Pancreas (tissue), 10 donors: ENCODE results near the gene RIC8B. TPM values are rescaled to one million over a fixed set of nuclear protein-coding genes. Genes with fewer than 3 reads are reported as not detected.

Experiments
- ATAC-seq, 4 donors: fragments of 200-7000 bp; cut with Tn5 transposase; one replicate each; pipeline versions ENCODE4 v1.8.0 to v1.9.1; 2020; ENCODE audit warnings: mild to moderate bottlenecking in 4 of 4, moderate library complexity in 4 of 4
- DNase-seq, 6 donors: peaks; one replicate each; pipeline ENCODE4 v3.0.0-alpha.2; 2020
- FAIRE-seq: peaks from 2 replicates; lab custom pipeline; 2012; peaks lifted over from hg19 to GRCh38; lab: Jason Lieb, UNC
- H3K27ac ChIP-seq, 4 donors: fragments of 200-600 bp; sonication (generic); 1 replicate in 3 of 4; 2 replicates in 1 of 4; pipeline versions ENCODE4 v1.5.0 to v1.8.0; 2020
- H3K27me3 ChIP-seq, 4 donors: fragments of 200-600 bp; one replicate each; pipeline ENCODE4 v1.8.0; 2021
- H3K36me3 ChIP-seq, 3 donors: fragments of 200-600 bp; sonication (generic) in 1 of 3; one replicate each; pipeline versions ENCODE4 v1.5.0 to v1.8.0; 2020 to 2021
- H3K4me1 ChIP-seq, 3 donors: fragments of 200-600 bp; one replicate each; pipeline ENCODE4 v1.8.0; 2021
- H3K4me3 ChIP-seq, 4 donors: fragments of 200-600 bp; sonication (generic) in 2 of 4; one replicate each; pipeline versions ENCODE4 v1.5.0 to v1.8.0; 2020 to 2021
- H3K9me3 ChIP-seq, 4 donors: fragments of 200-600 bp; one replicate each; pipeline ENCODE4 v1.8.0; 2021
- WGBS, 2 donors: extraction: QIAGEN DNeasy Blood & Tissue Kit; methylation state at CpG; one replicate each; pipeline ENCODE4 v1.1.7; 2013; 5-methylcytosine and 5-hydroxymethylcytosine counted together
- intact Hi-C, 3 donors: fragments of 100-400 bp; cut with DNase I; formaldehyde crosslinking; loops; one replicate each; pipeline versions ENCODE4 v1.11.1 to v1.14.2; 2022
- polyA plus RNA-seq, 2 donors: library from polyadenylated mRNA; stranded (reverse); fragments of 200-250 nt; gene quantifications; one replicate each; pipeline ENCODE4 v1.2.3, GENCODE V29; 2013
- total RNA-seq, 6 donors: library from RNA; stranded (reverse); fragmentation: NEBNext Ultra II Directional in 4 of 6; extraction: Animal tissue kit (Norgen Biotek cat#: 25700) in 4 of 6; gene quantifications; one replicate each; pipeline versions ENCODE4 v1.2.1 to v1.2.4, GENCODE V29; 2021 to 2023
- TF ChIP-seq, protein P1 (sequence below), 4 donors: fragments of 200-600 bp; sonication (generic) in 3 of 4; IDR thresholded peaks; one replicate each; pipeline versions ENCODE4 v1.5.0 to v1.8.0; 2021; ENCODE audit warnings: antibody characterized with exemption in 4 of 4
- donor health status: healthy with polysubstance abuse.
- donor health status: DM: no; HTN: no; CAD: no; lungs with moderate emphysema.
- donor health status: DM: no; HTN: no; CAD: no.
- donor health status: control.
- donor health status: control.
- donor health status: Bipolar disorder and iron deficiency.
- donor health status: DM: yes; HTN: yes; CAD: no.
- donor health status: DM: no; HTN: no; CAD: no.
- donor health status: DM: no; HTN: no; CAD: no.
- donor health status: DM: yes; HTN: yes; CAD: no.

Gene RIC8B
- total and polyA plus RNA-seq, 8 donors, result 5.3 to 17.5 (median 9.8) TPM

DNA sequence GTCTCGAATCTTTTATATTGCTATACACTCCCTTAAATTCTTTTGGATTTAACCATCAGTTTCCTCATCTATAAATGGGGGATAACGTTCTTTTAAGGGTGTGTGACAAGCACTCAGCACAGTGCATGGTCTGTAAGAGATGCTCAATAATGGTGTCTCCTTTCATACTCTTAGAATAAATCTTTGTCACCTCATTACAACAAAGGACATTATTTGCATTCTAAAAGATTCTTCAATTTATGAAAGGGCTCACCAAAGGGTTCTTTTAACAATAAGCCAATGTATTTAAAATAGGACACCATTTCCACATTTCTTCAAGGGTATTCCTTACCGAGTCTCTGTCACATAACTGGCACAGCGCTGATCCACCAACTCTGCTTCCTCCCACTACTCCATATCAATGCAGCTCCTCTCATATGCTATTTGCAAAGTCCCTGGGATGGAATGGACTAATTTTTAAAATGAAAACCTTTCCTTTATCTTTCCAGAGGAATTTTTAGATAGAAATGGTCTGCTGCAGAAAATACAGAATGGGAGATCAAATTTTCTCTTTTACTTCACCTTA lies 29.2 kb upstream of the RIC8B start:
- no peak for ATAC-seq

DNA sequence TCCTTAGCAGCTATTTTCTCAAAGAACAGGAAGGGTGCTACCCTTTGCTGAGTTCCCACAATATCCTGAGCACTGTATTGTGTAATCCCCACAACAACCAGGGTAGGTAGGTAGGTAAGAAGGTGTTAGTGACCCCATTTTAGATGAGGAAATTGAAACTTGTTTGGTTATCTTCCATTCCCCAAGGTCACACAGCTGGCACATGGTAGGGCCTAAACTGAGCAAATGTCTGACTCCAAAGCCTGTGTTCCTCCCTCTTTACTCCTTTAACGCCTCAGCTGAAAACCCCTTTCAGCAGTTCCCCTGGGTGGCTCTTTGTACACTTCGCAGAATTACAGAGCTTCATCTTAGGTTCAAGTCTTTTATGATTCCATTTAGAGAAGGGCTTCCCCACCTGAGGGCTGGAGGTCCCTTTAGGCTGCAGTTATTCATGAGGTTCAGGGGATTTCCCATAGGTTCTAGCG lies 26.5 kb upstream of the RIC8B start:
- DNase-seq (no peak), ATAC-seq (no peak), FAIRE-seq (no peak)
- Histone ChIP-seq H3K36me3 (no peaks in the 10 kb centered on the region), H3K4me1 (no peaks in the 10 kb centered on the region), H3K9me3 (no peaks in the 10 kb centered on the region), H3K27me3 (no peaks in the 10 kb centered on the region), H3K4me3 (no peak overlapping the region), H3K27ac (no peak overlapping the region)
- intact Hi-C loops, result no loop called here
- WGBS, 2 donors, result 84 to 89% methylated on average over 3 of the region's 3 CpGs
- TF ChIP-seq, protein P1, sequence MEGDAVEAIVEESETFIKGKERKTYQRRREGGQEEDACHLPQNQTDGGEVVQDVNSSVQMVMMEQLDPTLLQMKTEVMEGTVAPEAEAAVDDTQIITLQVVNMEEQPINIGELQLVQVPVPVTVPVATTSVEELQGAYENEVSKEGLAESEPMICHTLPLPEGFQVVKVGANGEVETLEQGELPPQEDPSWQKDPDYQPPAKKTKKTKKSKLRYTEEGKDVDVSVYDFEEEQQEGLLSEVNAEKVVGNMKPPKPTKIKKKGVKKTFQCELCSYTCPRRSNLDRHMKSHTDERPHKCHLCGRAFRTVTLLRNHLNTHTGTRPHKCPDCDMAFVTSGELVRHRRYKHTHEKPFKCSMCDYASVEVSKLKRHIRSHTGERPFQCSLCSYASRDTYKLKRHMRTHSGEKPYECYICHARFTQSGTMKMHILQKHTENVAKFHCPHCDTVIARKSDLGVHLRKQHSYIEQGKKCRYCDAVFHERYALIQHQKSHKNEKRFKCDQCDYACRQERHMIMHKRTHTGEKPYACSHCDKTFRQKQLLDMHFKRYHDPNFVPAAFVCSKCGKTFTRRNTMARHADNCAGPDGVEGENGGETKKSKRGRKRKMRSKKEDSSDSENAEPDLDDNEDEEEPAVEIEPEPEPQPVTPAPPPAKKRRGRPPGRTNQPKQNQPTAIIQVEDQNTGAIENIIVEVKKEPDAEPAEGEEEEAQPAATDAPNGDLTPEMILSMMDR (IDR thresholded peaks at IDR 0.05), result no peak

More for the DNA sequence above, 29.2 kb upstream of the RIC8B start:
- H3K36me3 ChIP-seq, result no peaks in the 10 kb centered on the region
- DNase-seq (no peak), FAIRE-seq (no peak)
- H3K4me1 ChIP-seq, result no peaks in the 10 kb centered on the region
- no peaks in the 10 kb centered on the region for H3K9me3 ChIP-seq
- TF ChIP-seq, protein P1 (IDR thresholded peaks at IDR 0.05), result no peak
- no peak overlapping the region for H3K4me3 ChIP-seq
- intact Hi-C loops, result no loop called here
- no peak overlapping the region for H3K27ac ChIP-seq
- 71 to 78% methylated on average over 4 of the region's 4 CpGs for WGBS, 2 donors
- no peaks in the 10 kb centered on the region for H3K27me3 ChIP-seq

DNA sequence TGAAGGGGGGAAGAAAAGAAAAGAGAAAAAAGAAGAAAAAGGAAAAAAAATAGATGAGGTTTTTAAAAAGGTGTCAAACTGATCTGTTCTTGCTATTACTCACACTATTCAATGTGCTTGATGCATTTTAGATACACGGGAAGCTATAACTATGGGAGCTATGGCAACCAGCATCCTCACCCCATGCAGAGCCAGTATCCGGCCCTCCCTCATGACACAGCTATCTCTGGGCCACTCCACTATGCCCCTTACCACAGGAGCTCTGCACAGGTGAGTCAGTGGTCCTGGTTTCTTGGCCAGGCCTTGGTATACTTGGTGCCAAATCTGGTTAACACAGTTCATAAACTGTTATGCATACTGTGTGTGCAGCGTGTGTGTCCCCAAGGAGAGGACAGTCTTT lies 24.0 kb upstream of the RIC8B start:
- no peak overlapping the region for H3K4me3 ChIP-seq
- no peaks in the 10 kb centered on the region for H3K27me3 ChIP-seq
- H3K36me3 ChIP-seq, result no peaks in the 10 kb centered on the region
- FAIRE-seq (no peak), ATAC-seq (no peak), DNase-seq (no peak)
- no peak overlapping the region for H3K27ac ChIP-seq
- no peaks in the 10 kb centered on the region for H3K4me1 ChIP-seq
- intact Hi-C loops, result no loop called here
- no peaks in the 10 kb centered on the region for H3K9me3 ChIP-seq
- WGBS, 2 donors, result 77 to 79% methylated on average over 3 of the region's 3 CpGs
- TF ChIP-seq, protein P1 (IDR thresholded peaks at IDR 0.05), result no peak

DNA sequence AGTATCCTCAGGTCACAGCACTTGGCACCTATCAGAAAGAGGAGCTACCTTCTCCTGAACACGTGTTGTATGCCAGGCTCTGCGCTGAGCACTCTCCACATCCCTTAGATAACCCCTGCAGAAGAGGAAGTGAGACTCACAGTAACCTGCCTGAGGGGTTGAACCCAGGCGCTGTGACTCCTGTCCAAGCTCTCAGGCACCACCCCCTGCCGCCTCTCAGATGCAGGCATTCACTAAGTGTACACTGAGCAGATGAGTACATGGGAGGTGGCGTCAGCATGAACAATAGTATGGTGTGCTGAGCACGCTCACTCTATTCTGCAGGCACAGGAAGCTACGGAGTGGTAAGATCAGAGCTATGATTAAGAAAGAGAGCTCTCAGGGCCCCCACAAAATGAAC lies 21.0 kb upstream of the RIC8B start:
- H3K4me3 ChIP-seq, result no peak overlapping the region
- DNase-seq (no peak), ATAC-seq (no peak), FAIRE-seq (no peak)
- WGBS, 2 donors, result 82 to 86% methylated on average over 7 of the region's 7 CpGs
- H3K27ac ChIP-seq, result no peak overlapping the region
- no peaks in the 10 kb centered on the region for H3K27me3 ChIP-seq
- intact Hi-C loops, result no loop called here
- no peaks in the 10 kb centered on the region for H3K4me1 ChIP-seq
- TF ChIP-seq, protein P1 (IDR thresholded peaks at IDR 0.05), result no peak
- no peaks in the 10 kb centered on the region for H3K36me3 ChIP-seq
- no peaks in the 10 kb centered on the region for H3K9me3 ChIP-seq

DNA sequence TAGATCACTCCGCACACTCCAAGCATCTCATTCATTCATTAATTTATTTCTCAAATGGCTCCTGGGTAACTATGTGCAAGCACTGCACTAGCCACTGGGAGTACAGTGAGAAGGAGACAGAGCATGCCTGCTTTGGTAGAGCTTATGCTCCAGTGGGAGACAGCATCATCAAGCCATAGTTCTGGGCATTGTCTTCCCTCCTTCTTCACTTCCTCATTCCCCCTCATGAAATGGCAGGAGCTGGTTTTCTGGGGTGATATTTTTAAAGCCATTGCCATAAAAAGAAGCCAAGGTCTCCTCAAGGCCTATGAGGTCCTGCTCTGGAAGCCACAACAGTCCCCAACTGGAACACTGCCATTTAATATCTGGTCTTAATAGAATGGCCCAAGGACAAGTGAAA lies 20.2 kb upstream of the RIC8B start:
- no peaks in the 10 kb centered on the region for H3K27me3 ChIP-seq
- no peaks in the 10 kb centered on the region for H3K9me3 ChIP-seq
- DNase-seq, result no peak
- no peak overlapping the region for H3K4me3 ChIP-seq
- ATAC-seq, result no peak
- no peak overlapping the region for H3K27ac ChIP-seq
- TF ChIP-seq, protein P1 (IDR thresholded peaks at IDR 0.05), result no peak
- no peaks in the 10 kb centered on the region for H3K4me1 ChIP-seq
- H3K36me3 ChIP-seq, result no peaks in the 10 kb centered on the region
- 95 to 96% methylated on average over 1 of the region's 1 CpG for WGBS, 2 donors
- intact Hi-C loops, result no loop called here
- FAIRE-seq, result no peak
